ENCODE measurements around the gene TTC9C.
"Not testable (repeated sequence)": the region's sequence is repeated elsewhere in the genome, so short reads cannot be mapped to it uniquely, and the experiment has no call there.

Gene TTC9C

DNA sequence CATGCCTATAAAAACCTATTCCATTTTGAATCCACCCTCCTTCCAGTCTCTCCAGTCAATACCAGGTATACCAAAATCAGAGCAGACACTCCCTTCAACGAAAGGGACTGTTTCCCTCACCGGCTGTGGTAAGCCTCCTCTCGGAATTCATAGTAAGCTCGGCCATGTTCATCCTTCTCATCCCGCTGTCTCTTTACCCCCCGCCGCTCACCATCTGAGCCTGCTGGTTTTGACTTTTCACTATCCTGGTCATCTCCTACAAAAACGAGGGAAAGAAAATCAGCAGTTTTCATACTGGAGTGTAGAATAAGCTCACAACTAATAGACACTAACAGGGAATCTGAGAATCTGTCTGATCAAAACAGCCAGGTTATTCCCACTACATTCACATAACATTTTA is 4.1 kb upstream of the TTC9C start:
- Mint-ChIP-seq H3K27ac (peak overlapping the region; percentile 25), H3K4me1 (peaks cover 47% of the 10 kb centered on the region), H3K9me3 (no peaks in the 10 kb centered on the region), H3K4me3 (peak overlapping the region; percentile 98), H3K36me3 (ENCODE audit: low read depth) (peaks cover 58% of the 10 kb centered on the region), H3K27me3 (ENCODE audit: low read depth, poor library complexity) (peaks cover 3% of the 10 kb centered on the region)
- TF ChIP-seq, protein P1, sequence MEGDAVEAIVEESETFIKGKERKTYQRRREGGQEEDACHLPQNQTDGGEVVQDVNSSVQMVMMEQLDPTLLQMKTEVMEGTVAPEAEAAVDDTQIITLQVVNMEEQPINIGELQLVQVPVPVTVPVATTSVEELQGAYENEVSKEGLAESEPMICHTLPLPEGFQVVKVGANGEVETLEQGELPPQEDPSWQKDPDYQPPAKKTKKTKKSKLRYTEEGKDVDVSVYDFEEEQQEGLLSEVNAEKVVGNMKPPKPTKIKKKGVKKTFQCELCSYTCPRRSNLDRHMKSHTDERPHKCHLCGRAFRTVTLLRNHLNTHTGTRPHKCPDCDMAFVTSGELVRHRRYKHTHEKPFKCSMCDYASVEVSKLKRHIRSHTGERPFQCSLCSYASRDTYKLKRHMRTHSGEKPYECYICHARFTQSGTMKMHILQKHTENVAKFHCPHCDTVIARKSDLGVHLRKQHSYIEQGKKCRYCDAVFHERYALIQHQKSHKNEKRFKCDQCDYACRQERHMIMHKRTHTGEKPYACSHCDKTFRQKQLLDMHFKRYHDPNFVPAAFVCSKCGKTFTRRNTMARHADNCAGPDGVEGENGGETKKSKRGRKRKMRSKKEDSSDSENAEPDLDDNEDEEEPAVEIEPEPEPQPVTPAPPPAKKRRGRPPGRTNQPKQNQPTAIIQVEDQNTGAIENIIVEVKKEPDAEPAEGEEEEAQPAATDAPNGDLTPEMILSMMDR (IDR thresholded peaks at IDR 0.05) = no peak
- DNase-seq = no peak

DNA sequence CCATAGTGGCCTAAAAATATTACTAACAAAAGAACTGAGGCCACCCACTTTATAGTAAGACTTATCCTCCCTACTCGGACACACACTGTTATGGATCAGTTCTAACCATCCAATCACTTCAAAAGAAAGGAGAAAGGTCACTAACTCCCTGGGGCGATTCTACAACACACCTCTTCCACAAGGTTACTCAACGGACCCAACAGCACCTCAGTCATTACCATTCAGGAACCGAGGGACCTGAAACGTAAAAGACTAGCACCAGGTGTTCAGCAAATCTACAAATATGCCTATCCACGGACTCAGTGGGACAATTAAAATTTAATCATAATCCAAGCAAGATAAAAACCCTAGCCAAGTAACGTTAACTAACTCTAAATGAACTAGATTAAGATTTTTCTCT is 2.6 kb upstream of the TTC9C start:
- Mint-ChIP-seq H3K27me3 (ENCODE audit: low read depth, poor library complexity) (peaks cover 3% of the 10 kb centered on the region), H3K27ac (peak overlapping the region; percentile 97), H3K9me3 (no peaks in the 10 kb centered on the region), H3K4me3 (peak overlapping the region; percentile 98), H3K4me1 (peaks cover 57% of the 10 kb centered on the region), H3K36me3 (ENCODE audit: low read depth) (peaks cover 44% of the 10 kb centered on the region)
- TF ChIP-seq, protein P1 (IDR thresholded peaks at IDR 0.05) = no peak
- DNase-seq = no peak

DNA sequence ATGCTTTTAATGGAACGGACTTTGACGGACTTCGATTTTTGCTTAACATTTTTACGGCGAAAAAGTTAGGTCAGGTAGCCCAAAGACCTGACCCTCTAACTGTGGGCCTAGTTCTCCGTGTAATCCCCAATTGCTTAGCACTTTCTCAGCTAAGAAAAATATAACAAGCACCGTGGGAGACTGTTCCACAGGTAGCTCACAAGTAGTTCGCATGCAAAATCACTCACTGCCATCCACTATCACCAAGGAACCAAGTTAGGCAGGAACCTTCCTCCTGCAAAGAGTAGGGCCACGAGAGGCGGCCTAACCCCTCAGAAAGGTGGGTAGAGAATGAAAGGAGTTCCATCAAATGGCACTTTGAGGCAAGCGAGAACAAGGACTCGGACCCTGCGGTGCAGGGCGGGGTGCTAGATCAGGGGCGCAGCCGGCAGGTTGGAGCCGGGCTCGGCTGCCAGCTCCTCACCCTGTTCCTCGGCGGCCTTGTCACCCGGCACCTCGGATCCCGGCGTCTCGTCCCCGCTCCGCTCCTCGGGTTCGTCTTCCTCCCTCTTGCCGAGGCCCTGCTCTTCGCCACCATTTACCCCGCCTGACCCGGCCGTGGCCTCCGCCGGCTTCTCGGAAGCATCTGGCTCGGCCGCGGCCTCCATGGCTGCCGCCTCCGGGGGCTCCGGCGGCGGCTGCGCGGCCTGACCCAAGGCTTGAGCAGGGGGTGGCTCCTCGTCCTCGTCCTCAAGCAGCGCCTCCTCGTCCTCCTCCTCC is 2.0 kb upstream of the TTC9C start:
- no peaks in the 10 kb centered on the region for H3K9me3 Mint-ChIP-seq
- peak; percentile 42 for DNase-seq
- peak overlapping the region; percentile 98 for H3K4me3 Mint-ChIP-seq
- peaks cover 62% of the 10 kb centered on the region for H3K4me1 Mint-ChIP-seq
- H3K36me3 Mint-ChIP-seq (ENCODE audit: low read depth) = peaks cover 41% of the 10 kb centered on the region
- peak overlapping the region; percentile 97 for H3K27ac Mint-ChIP-seq
- TF ChIP-seq, protein P1 (IDR thresholded peaks at IDR 0.05) = no peak
- peaks cover 3% of the 10 kb centered on the region for H3K27me3 Mint-ChIP-seq (ENCODE audit: low read depth, poor library complexity)

DNA sequence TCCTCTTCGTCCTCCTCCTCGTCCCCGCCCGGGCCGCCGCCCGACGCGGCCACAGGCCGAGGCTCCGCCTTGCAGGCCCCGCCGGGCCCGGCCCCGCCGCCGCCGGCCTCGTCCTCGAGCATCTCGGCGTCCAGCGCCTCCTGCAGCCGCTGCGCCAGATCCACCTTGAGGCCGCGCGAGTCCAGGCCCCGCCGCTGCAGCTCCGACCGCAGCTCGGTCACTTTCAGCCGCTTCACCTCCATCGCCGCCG is 1.4 kb upstream of the TTC9C start:
- no peak for DNase-seq
- Mint-ChIP-seq H3K4me3 (peak overlapping the region; percentile 98), H3K9me3 (no peaks in the 10 kb centered on the region), H3K36me3 (ENCODE audit: low read depth) (peaks cover 37% of the 10 kb centered on the region), H3K4me1 (peaks cover 62% of the 10 kb centered on the region), H3K27me3 (ENCODE audit: low read depth, poor library complexity) (peaks cover 3% of the 10 kb centered on the region), H3K27ac (no peak overlapping the region)
- TF ChIP-seq, protein P1 (IDR thresholded peaks at IDR 0.05) = no peak

DNA sequence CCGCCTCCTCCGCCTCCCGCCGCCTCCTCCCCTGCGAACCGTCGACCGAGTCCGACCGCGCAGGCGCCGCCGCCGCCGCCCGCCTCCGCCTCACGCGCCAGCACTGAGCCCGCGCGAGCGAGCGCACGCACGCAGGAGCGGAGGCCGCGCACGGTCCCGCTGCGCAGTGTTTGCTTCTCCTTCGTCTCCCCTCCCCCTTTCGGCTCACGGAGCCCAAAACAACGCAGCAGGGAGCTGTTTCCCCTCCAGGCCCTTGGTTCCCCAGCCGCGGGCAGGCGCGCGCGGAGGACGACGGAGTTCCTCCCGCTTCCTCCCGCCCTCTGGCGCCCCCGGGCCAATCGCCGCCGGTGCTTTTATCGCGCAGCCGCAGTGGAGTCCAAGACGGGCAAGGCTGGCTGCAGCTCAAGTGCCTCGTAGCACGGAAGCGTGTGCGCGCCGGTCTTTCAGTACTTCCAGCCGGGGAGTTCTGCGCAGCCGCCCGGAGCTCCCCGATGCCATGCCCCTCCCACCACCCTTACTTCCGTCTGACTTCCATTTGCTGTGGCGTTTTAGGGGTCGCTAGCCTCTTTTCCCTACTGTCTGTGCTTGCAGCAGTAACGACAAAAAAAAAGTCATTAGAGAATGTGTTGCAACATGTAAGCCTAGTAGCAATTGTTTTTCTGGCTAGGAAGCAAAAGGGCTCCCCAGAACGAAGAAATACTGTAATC is 968 bp upstream of the TTC9C start, which contains the start of gene HNRNPUL2:
Gene HNRNPUL2 (minus strand): TSS at position 293 of the 707 bp plus-strand sequence. CDS start 301 bp downstream, outside the sequence.
- no peaks in the 10 kb centered on the region for H3K9me3 Mint-ChIP-seq
- peak; percentile 97 for DNase-seq
- peak within 1 kb of the TSS; percentile 98 for H3K4me3 Mint-ChIP-seq
- peaks cover 33% of the 10 kb centered on the region for H3K36me3 Mint-ChIP-seq (ENCODE audit: low read depth)
- peaks cover 3% of the 10 kb centered on the region for H3K27me3 Mint-ChIP-seq (ENCODE audit: low read depth, poor library complexity)
- TF ChIP-seq, protein P1 (IDR thresholded peaks at IDR 0.05) = no peak
- H3K4me1 Mint-ChIP-seq = peaks cover 57% of the 10 kb centered on the region
- H3K27ac Mint-ChIP-seq = peak within 1 kb of the TSS; percentile 100

DNA sequence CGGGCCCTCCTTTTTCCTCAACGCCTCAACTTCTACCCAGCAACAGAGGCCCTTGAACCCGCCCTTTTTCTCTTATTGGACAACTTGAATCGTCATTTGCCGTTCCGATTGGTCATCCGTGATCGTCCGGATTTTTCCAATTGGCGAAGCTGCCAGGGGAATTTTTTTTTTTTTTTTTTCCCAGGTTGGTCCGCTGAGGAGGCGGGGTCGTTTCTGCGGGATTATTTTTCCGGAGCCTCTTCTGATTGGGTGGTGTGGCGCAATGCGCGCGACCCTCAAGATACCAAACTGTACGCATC is 465 bp upstream of the TTC9C start:
- peak overlapping the region; percentile 100 for H3K27ac Mint-ChIP-seq
- TF ChIP-seq, protein P1 (IDR thresholded peaks at IDR 0.05) = no peak
- H3K4me3 Mint-ChIP-seq = peak overlapping the region; percentile 98
- peaks cover 52% of the 10 kb centered on the region for H3K4me1 Mint-ChIP-seq
- peak; percentile 81 for DNase-seq
- H3K9me3 Mint-ChIP-seq = no peaks in the 10 kb centered on the region
- H3K36me3 Mint-ChIP-seq (ENCODE audit: low read depth) = peaks cover 28% of the 10 kb centered on the region
- H3K27me3 Mint-ChIP-seq (ENCODE audit: low read depth, poor library complexity) = peaks cover 3% of the 10 kb centered on the region

DNA sequence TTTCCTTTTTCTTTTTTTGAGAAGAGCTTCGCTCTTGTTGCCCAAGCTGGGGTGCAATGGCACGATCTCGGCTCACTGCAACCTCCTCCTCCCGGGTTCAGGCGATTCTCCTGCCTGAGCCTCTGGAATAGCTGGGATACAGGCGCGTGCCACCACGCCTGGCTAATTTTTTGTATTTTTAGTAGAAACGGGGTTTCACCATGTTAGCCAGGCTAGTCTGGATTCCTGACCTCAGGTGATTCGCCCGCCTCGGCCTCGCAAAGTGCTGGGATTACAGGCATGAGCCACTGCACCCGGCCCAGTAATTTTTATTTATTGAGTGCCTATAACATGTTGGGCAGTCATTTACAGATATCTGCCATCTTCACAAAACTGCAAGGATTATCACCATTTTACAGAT is 1.8 kb downstream of the TTC9C start:
- not testable (repeated sequence) for H3K27ac Mint-ChIP-seq; H3K9me3 Mint-ChIP-seq; DNase-seq; H3K27me3 Mint-ChIP-seq (ENCODE audit: low read depth, poor library complexity)
- Mint-ChIP-seq H3K4me1 (peaks cover 35% of the 10 kb centered on the region), H3K4me3 (peak overlapping the region; percentile 98), H3K36me3 (ENCODE audit: low read depth) (peaks cover 20% of the 10 kb centered on the region)
